HEK293T (cell line): ENCODE measurements around the gene ZBTB46.

Experiments used
- CTCF ChIA-PET: fragments of 350-600 bp; formaldehyde crosslinking; extraction: SDS; loops from one replicate; lab custom pipeline; 2021; ENCODE audit warnings: antibody characterized with exemption, inconsistent platforms; lab: Yijun Ruan, JAX
- POLR2A ChIA-PET: fragments of 350-600 bp; formaldehyde crosslinking; extraction: SDS; loops from one replicate; lab custom pipeline; 2020; ENCODE audit warnings: antibody characterized with exemption, inconsistent platforms; lab: Yijun Ruan, JAX
- DNase-seq: peaks from one replicate; pipeline ENCODE4 v3.0.0; 2012; ENCODE audit warnings: mixed read lengths; ENCODE audit errors: extremely low spot score
- ARNT ChIP-seq: fragments of 450-650 bp; IDR thresholded peaks from 2 replicates; pipeline ENCODE4 v1.6.1; 2017; ENCODE audit warnings: mild to moderate bottlenecking
- BHLHE40 ChIP-seq: fragments of 450-650 bp; IDR thresholded peaks from 2 replicates; pipeline ENCODE4 v1.6.1; 2016; ENCODE audit warnings: mild to moderate bottlenecking, moderate library complexity, borderline replicate concordance
- CTBP1 ChIP-seq: fragments of 450-650 bp; IDR thresholded peaks from 2 replicates; pipeline ENCODE4 v1.6.1; 2016; ENCODE audit warnings: borderline replicate concordance
- ELF4 ChIP-seq: fragments of 450-650 bp; IDR thresholded peaks from 2 replicates; pipeline ENCODE4 v1.6.1; 2017; ENCODE audit warnings: antibody characterized with exemption
- FOXA1 ChIP-seq: fragments of 450-650 bp; IDR thresholded peaks from 2 replicates; pipeline ENCODE4 v1.6.1; 2016; ENCODE audit warnings: mild to moderate bottlenecking
- FOXK2 ChIP-seq: fragments of 450-650 bp; IDR thresholded peaks from 2 replicates; pipeline ENCODE4 v1.6.1; 2016; ENCODE audit warnings: mild to moderate bottlenecking
- FOXM1 ChIP-seq: fragments of 450-650 bp; IDR thresholded peaks from 2 replicates; pipeline ENCODE4 v1.6.1; 2017; ENCODE audit warnings: mild to moderate bottlenecking, borderline replicate concordance
- HDGF ChIP-seq: fragments of 450-650 bp; IDR thresholded peaks from 2 replicates; pipeline ENCODE4 v1.6.1; 2017; ENCODE audit warnings: antibody characterized with exemption, borderline replicate concordance
- L3MBTL2 ChIP-seq: fragments of 450-650 bp; conservative IDR thresholded peaks from 2 replicates; pipeline ENCODE4 v1.6.1; 2016; ENCODE audit warnings: mild to moderate bottlenecking
- LEF1 ChIP-seq: fragments of 450-650 bp; IDR thresholded peaks from 2 replicates; pipeline ENCODE4 v1.6.1; 2017; ENCODE audit warnings: mild to moderate bottlenecking, borderline replicate concordance
- NFRKB ChIP-seq: fragments of 450-650 bp; IDR thresholded peaks from 2 replicates; pipeline ENCODE4 v1.6.1; 2016; ENCODE audit warnings: mild to moderate bottlenecking, moderate library complexity
- SP1 ChIP-seq: fragments of 450-650 bp; IDR thresholded peaks from 2 replicates; pipeline ENCODE4 v1.6.1; 2017
- SUZ12 ChIP-seq: fragments of 450-650 bp; IDR thresholded peaks from 2 replicates; pipeline ENCODE4 v1.6.1; 2016; ENCODE audit warnings: mild to moderate bottlenecking
- TARDBP ChIP-seq: fragments of 450-650 bp; IDR thresholded peaks from 2 replicates; pipeline ENCODE4 v1.6.1; 2016
- ZNF384 ChIP-seq: fragments of 450-650 bp; IDR thresholded peaks from 2 replicates; pipeline ENCODE4 v1.6.1; 2016
- TF ChIP-seq, protein P1 (sequence below): fragments of 450-650 bp; IDR thresholded peaks from 2 replicates; pipeline ENCODE4 v1.6.1; 2016

ZBTB46 gene

DNA sequence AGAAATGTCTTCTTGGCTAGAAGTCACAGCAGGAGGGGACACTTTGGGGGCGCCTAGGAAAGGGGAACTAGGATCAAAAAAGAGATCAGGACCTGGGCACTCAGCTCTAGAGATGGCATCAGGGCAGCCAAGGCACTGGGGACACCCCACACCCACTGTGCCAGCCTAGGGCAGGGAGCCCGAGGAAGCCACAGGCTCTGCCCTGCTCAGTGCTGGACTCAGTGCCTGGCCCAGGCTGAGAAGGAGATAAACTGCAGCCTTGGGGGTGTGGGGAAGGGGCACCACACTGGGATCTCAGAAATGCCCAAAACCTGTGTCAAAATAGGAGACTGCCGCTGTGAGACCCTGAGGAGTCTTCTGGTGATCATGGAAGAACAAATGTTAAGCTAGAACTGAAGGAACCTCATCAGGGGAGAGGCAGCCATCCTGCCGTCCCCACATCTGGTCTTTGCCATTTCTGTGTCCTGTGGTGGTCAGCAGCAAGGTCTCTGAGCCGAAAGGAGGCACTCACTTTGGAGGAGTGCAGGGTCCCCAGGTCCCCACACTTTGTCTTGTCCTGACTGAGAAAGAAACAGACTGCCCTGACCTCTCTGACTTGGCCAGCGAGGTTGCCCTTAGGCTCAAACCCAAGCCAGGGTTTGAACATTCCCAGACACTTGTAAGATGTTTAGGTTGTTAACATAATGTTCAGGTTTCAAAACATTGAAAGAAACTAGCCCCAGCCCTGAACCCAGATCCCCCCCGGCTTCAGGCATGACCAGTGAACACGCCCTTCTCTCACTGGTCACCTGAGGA lies 125.6 kb downstream of the ZBTB46 start:
- DNase-seq, result peak; percentile 3
- TF ChIP-seq ARNT (no peak), FOXK2 (no peak), FOXM1 (no peak), ELF4 (no peak), SUZ12 (no peak), NFRKB (no peak), FOXA1 (no peak), ZNF384 (no peak), BHLHE40 (no peak), LEF1 (no peak), L3MBTL2 (no peak), TARDBP (no peak), CTBP1 (no peak), HDGF (no peak), SP1 (no peak)
- TF ChIP-seq, protein P1, sequence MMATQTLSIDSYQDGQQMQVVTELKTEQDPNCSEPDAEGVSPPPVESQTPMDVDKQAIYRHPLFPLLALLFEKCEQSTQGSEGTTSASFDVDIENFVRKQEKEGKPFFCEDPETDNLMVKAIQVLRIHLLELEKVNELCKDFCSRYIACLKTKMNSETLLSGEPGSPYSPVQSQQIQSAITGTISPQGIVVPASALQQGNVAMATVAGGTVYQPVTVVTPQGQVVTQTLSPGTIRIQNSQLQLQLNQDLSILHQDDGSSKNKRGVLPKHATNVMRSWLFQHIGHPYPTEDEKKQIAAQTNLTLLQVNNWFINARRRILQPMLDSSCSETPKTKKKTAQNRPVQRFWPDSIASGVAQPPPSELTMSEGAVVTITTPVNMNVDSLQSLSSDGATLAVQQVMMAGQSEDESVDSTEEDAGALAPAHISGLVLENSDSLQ, result no peak
- ChIA-PET POLR2A (no interaction called here), CTCF (no interaction called here)

DNA sequence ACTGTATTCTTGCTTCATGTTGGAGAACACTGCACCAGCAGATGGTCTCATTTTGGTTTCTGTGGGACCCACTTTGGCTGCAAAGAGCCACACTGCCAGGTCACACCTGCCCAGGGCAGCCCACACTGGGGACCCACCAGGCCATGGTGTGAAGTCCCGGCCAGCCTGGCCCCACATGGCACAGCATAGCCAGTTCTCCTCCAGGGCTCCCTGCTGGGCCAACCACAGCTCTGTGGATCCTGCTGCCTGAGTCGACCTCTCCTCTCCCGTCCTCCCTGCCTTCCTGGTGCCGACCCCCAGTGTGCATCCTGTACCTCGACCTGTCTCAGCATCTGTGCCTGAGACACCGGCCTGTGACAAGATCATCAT lies 126.3 kb downstream of the ZBTB46 start:
- ChIA-PET CTCF (no interaction called here), POLR2A (no interaction called here)
- TF ChIP-seq ARNT (no peak), HDGF (no peak), LEF1 (no peak), L3MBTL2 (no peak), FOXA1 (no peak), TARDBP (no peak), ELF4 (no peak), SUZ12 (no peak), FOXK2 (no peak), FOXM1 (no peak), SP1 (no peak), BHLHE40 (no peak), CTBP1 (no peak)
- DNase-seq, result peak; percentile 2

DNA sequence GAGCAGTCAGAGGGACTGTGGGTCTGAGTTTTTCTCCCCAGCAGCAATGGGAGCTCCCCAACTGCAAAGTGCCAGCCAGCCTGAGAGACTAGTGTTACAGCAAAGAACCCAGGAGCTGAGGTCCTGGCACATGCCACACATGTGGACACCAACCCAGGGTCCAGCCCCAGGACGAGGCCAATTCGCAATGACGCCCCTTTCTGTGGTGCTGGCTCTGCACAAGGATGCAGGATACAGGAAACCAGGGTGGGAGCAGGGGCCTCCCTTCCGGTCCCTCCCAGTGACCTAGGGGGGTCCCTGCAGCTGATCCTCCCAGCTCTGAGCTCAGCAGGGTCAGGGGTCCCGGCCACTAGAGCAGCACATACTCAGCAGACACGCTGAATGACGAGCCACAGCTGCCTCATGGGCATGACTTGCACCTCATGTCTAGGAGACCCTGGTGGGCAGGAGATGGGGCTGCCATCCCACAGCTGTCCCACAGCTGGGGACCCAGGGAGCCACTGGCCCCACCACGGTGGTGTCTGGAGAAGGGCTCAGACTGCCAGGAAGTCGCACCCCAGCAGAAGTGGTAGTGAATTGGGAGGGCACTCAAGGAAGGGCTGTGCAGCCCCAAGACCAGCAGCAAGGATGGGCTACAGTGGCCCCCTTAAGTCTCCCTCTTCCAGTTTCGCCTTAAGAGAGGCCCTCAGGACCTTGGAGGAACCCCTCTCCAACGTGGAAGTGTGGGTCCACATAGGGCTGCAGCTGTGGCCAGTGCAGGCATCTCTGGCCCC lies 126.9 kb downstream of the ZBTB46 start:
- peak; percentile 3 for DNase-seq
- POLR2A ChIA-PET, result interaction anchor here (1.5 kb wide), 1 partner anchor 10 kb away, joined by 5 read pairs; no protein-coding TSS in a partner anchor
- no peak for TF ChIP-seq FOXA1
- no peak for TF ChIP-seq HDGF
- TF ChIP-seq, protein P1, result no peak
- TF ChIP-seq FOXM1, result no peak
- no peak for TF ChIP-seq NFRKB
- TF ChIP-seq SUZ12, result no peak
- no peak for TF ChIP-seq TARDBP
- TF ChIP-seq FOXK2, result no peak
- TF ChIP-seq ZNF384, result no peak
- no peak for TF ChIP-seq L3MBTL2
- no peak for TF ChIP-seq ARNT
- TF ChIP-seq SP1, result no peak
- TF ChIP-seq CTBP1, result no peak
- no peak for TF ChIP-seq BHLHE40
- TF ChIP-seq LEF1, result no peak
- CTCF ChIA-PET, result no interaction called here

- CTCF ChIA-PET, result no interaction called here
- POLR2A ChIA-PET, result interaction anchor here (1.5 kb wide), 1 partner anchor 9 kb away, joined by 5 read pairs; no protein-coding TSS in a partner anchor
- peak; percentile 3 for DNase-seq
- TF ChIP-seq NFRKB (no peak), L3MBTL2 (no peak), ZNF384 (no peak), HDGF (no peak), ARNT (no peak)
Measured at GRCh38 chr20:63703471-63703975, 127.5 kb downstream of the ZBTB46 start.

DNA sequence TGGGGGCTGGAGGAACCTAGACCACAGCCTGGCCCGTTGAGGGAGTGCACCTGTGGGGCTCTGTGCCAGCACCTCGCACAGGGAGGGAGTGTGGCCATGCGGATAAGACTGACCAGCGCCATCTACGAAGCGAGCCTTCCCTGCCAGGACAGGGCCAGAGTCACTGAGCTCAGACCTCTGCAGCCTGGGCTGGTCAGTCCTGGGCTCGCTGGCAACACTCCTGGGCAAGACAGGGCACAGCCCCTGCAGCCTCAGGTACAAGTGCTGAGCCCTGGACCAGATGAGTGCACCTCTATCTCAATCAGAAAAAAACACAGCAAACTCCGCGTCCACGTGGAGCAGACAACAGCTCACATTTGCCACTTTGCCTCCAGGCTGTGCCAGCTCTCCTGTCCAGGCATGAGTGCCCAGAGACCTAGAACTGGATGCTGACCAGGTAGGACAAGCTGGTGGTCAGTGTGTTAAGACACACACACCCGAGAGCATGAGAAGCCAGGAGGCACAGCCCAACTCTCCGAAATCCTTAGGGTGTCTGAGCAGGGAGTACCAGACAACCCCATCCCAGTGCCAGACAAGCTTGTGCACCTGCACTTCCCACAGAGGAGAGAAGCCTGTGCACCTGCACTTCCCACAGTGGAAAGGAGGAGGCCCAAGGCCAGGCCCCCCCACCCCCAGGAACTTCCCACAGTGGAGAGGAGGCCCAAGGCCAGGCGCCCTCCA lies 128.2 kb downstream of the ZBTB46 start:
- TF ChIP-seq LEF1, result no peak
- TF ChIP-seq BHLHE40, result no peak
- no peak for TF ChIP-seq FOXK2
- no peak for TF ChIP-seq HDGF
- TF ChIP-seq ELF4, result no peak
- no peak for TF ChIP-seq SUZ12
- no peak for TF ChIP-seq NFRKB
- no peak for TF ChIP-seq CTBP1
- TF ChIP-seq SP1, result no peak
- TF ChIP-seq TARDBP, result no peak
- no peak for TF ChIP-seq FOXM1
- TF ChIP-seq ZNF384, result no peak
- TF ChIP-seq FOXA1, result no peak
- TF ChIP-seq, protein P1, result no peak
- TF ChIP-seq L3MBTL2, result no peak
- no peak for TF ChIP-seq ARNT
- ChIA-PET POLR2A (interaction anchor here (1.5 kb wide), 1 partner anchor 9 kb away, joined by 5 read pairs; no protein-coding TSS in a partner anchor), CTCF (no interaction called here)
- peak; percentile 2 for DNase-seq
